ENCODE results near the gene CFAP45. TPM values are rescaled to one million over a fixed set of nuclear protein-coding genes. Genes with fewer than 3 reads are reported as not detected.
A peak's percentile ranks its signal among the peaks of the same experiment; 100 is the strongest.

The CFAP45 gene
- total RNA-seq, 4 donors from 2014 or later: 0.48 to 0.95 TPM; not detected in 2

GRCh38 chr1:159930634-159931033 lies 30.7 kb upstream of the CFAP45 start:
- WGBS, 2 donors: 93 to 96% methylated on average over 5 to 8 of the region's 8 CpGs
- H3K36me3 ChIP-seq: peaks cover 0 to 43% (median 0%) of the 10 kb centered on the region in 3 donors
- TF ChIP-seq POLR2A (IDR thresholded peaks at IDR 0.05) (no peak), CTCF (IDR thresholded peaks at IDR 0.05) (no peak)
- H3K27ac ChIP-seq: no peak overlapping the region
- DNase-seq: no peak
- H3K4me1 ChIP-seq: peaks cover 14 to 63% (median 20%) of the 10 kb centered on the region in 3 donors
- intact Hi-C loops (cut with DNase I): loop anchor here (10.0 kb wide), 1 partner anchor 154 kb away; the partner anchor contains the start of gene KCNJ9
- no peak overlapping the region for H3K4me3 ChIP-seq
- no peaks in the 10 kb centered on the region for H3K9me3 ChIP-seq
- no peaks in the 10 kb centered on the region for H3K27me3 ChIP-seq

GRCh38 chr1:159930216-159930615 lies 30.3 kb upstream of the CFAP45 start:
- Histone ChIP-seq H3K36me3 (peaks cover 0 to 39% (median 0%) of the 10 kb centered on the region in 3 donors), H3K27me3 (no peaks in the 10 kb centered on the region), H3K9me3 (no peaks in the 10 kb centered on the region), H3K27ac (no peak overlapping the region), H3K4me3 (no peak overlapping the region), H3K4me1 (peaks cover 14 to 65% (median 21%) of the 10 kb centered on the region in 3 donors)
- no peak for DNase-seq
- 89% methylated on average over 3 of the region's 11 CpGs; no CpG with 5 or more reads in 1 of the 2 donors for WGBS, 2 donors
- intact Hi-C loops (cut with DNase I): loop anchor here (10.0 kb wide), 1 partner anchor 155 kb away; the partner anchor contains the start of gene KCNJ9
- no peak for TF ChIP-seq POLR2A (IDR thresholded peaks at IDR 0.05)
- TF ChIP-seq CTCF (IDR thresholded peaks at IDR 0.05): no peak

GRCh38 chr1:159929155-159930051 lies 29.4 kb upstream of the CFAP45 start:
- no peak for TF ChIP-seq CTCF (IDR thresholded peaks at IDR 0.05)
- no peak for TF ChIP-seq POLR2A (IDR thresholded peaks at IDR 0.05)
- intact Hi-C loops (cut with DNase I): loop anchor here (10.0 kb wide), 1 partner anchor 155 kb away; the partner anchor contains the start of gene KCNJ9
- no peak for DNase-seq
- Histone ChIP-seq H3K27me3 (no peaks in the 10 kb centered on the region), H3K4me1 (peaks cover 14 to 66% (median 21%) of the 10 kb centered on the region in 3 donors), H3K9me3 (no peaks in the 10 kb centered on the region), H3K27ac (peak overlapping the region in 2 of 4 donors; percentile 13 to 19), H3K4me3 (no peak overlapping the region), H3K36me3 (peaks cover 0 to 39% (median 0%) of the 10 kb centered on the region in 3 donors)
- 78 to 90% methylated on average over 21 to 27 of the region's 48 CpGs for WGBS, 2 donors

GRCh38 chr1:159928491-159929050 lies 28.6 kb upstream of the CFAP45 start:
- Histone ChIP-seq H3K9me3 (no peaks in the 10 kb centered on the region), H3K4me1 (peaks cover 14 to 67% (median 18%) of the 10 kb centered on the region in 3 donors), H3K4me3 (no peak overlapping the region), H3K27ac (peak overlapping the region in 1 of 4 donors; percentile 13), H3K27me3 (no peaks in the 10 kb centered on the region), H3K36me3 (peaks cover 0 to 39% (median 0%) of the 10 kb centered on the region in 3 donors)
- WGBS, 2 donors: 94% methylated on average over 7 of the region's 18 CpGs; no CpG with 5 or more reads in 1 of the 2 donors
- no peak for DNase-seq
- TF ChIP-seq CTCF (IDR thresholded peaks at IDR 0.05) (no peak), POLR2A (IDR thresholded peaks at IDR 0.05) (no peak)
- intact Hi-C loops (cut with DNase I): no loop called here
